ENCODE results near the gene RAB5A.
"Not testable (repeated sequence)": the region's sequence is repeated elsewhere in the genome, so short reads cannot be mapped to it uniquely, and the experiment has no call there.

Gene RAB5A

GRCh38 chr3:19946832-19947548 lies at the start of gene RAB5A:
RAB5A (plus strand) TSS chr3:19947097; CDS start chr3:19950899, 3,802 bp downstream.
- peak; percentile 97 for DNase-seq (ENCODE audit: extremely low spot score)
- no peak for TF ChIP-seq CTCF (IDR thresholded peaks at IDR 0.05; ENCODE audit: control extremely low read depth, extremely low read depth, low read depth, missing control alignments)
- CTCF ChIA-PET, result interaction anchor here (1.2 to 1.5 kb wide), 2 partner anchors 12 to 61 kb away, joined by 3 to 4 read pairs; no protein-coding TSS in a partner anchor
- POLR2A ChIA-PET, result interaction anchor here (1.3 to 1.5 kb wide), 2 partner anchors 9 to 236 kb away, joined by 4 to 7 read pairs; no protein-coding TSS in a partner anchor

GRCh38 chr3:19898721-19899120 lies 48.2 kb upstream of the RAB5A start:
- TF ChIP-seq CTCF (IDR thresholded peaks at IDR 0.05; ENCODE audit: control extremely low read depth, extremely low read depth, low read depth, missing control alignments), result no peak
- CTCF ChIA-PET, result interaction anchor here (1.4 to 1.9 kb wide), 4 partner anchors 9 to 552 kb away, joined by 3 to 8 read pairs (median 6); no protein-coding TSS in a partner anchor
- no peak for DNase-seq (ENCODE audit: extremely low spot score)
- POLR2A ChIA-PET, result no interaction called here

- CTCF ChIA-PET, result interaction anchor here (0.9 to 1.9 kb wide), 3 partner anchors 12 to 552 kb away, joined by 3 to 8 read pairs (median 3); no protein-coding TSS in a partner anchor
- DNase-seq (ENCODE audit: extremely low spot score), result no peak
- POLR2A ChIA-PET, result no interaction called here
- TF ChIP-seq CTCF (IDR thresholded peaks at IDR 0.05; ENCODE audit: control extremely low read depth, extremely low read depth, low read depth, missing control alignments), result no peak
These were observed 47.6 kb upstream of the RAB5A start for GRCh38 chr3:19899264-19899663.

GRCh38 chr3:19899833-19900232 lies 47.1 kb upstream of the RAB5A start:
- CTCF ChIA-PET, result interaction anchor here (0.7 to 1.4 kb wide), 3 partner anchors 12 to 553 kb away, joined by 3 read pairs; no protein-coding TSS in a partner anchor
- POLR2A ChIA-PET; DNase-seq (ENCODE audit: extremely low spot score): not testable (repeated sequence)

GRCh38 chr3:19901337-19901736 lies 45.6 kb upstream of the RAB5A start:
- ChIA-PET POLR2A (no interaction called here), CTCF (interaction anchor here (0.8 to 1.2 kb wide), 3 partner anchors 9 to 35 kb away, joined by 3 to 4 read pairs (median 3); no protein-coding TSS in a partner anchor)
- no peak for TF ChIP-seq CTCF (IDR thresholded peaks at IDR 0.05; ENCODE audit: control extremely low read depth, extremely low read depth, low read depth, missing control alignments)
- no peak for DNase-seq (ENCODE audit: extremely low spot score)

GRCh38 chr3:19901918-19902317 lies 45.0 kb upstream of the RAB5A start:
- ChIA-PET CTCF (interaction anchor here (0.8 to 1.2 kb wide), 3 partner anchors 10 to 35 kb away, joined by 3 to 4 read pairs (median 3); no protein-coding TSS in a partner anchor), POLR2A (no interaction called here)
- no peak for TF ChIP-seq CTCF (IDR thresholded peaks at IDR 0.05; ENCODE audit: control extremely low read depth, extremely low read depth, low read depth, missing control alignments)
- DNase-seq (ENCODE audit: extremely low spot score), result no peak

- CTCF ChIA-PET, result no interaction called here
- POLR2A ChIA-PET, result no interaction called here
- DNase-seq (ENCODE audit: extremely low spot score), result no peak
- TF ChIP-seq CTCF (IDR thresholded peaks at IDR 0.05; ENCODE audit: control extremely low read depth, extremely low read depth, low read depth, missing control alignments), result no peak
These were observed 43.2 kb upstream of the RAB5A start for GRCh38 chr3:19903649-19904048.

All from GM10248 (cell line).